Measurements from ENCODE around the gene CCDC158. TPM values are rescaled to one million over a fixed set of nuclear protein-coding genes. Genes with fewer than 3 reads are reported as not detected.
A peak's percentile ranks its signal among the peaks of the same experiment; 100 is the strongest.
"Not testable (repeated sequence)": the region's sequence is repeated elsewhere in the genome, so short reads cannot be mapped to it uniquely, and the experiment has no call there.

The CCDC158 gene
- total RNA-seq, 3 donors from 2014 or later, result 1.3 to 5.4 (median 4.3) TPM

- H3K27ac ChIP-seq, result no peak overlapping the region
- intact Hi-C loops (cut with DNase I; ENCODE audit: low total_unique reads), result no loop called here
- H3K27me3 ChIP-seq, result no peaks in the 10 kb centered on the region
- H3K4me3 ChIP-seq, result no peak overlapping the region
- H3K4me1 ChIP-seq, result no peaks in the 10 kb centered on the region
- no peaks in the 10 kb centered on the region for H3K36me3 ChIP-seq
- no peak for DNase-seq (ENCODE audit: low spot score in 2 of 2)
- H3K9me3 ChIP-seq, result no peaks in the 10 kb centered on the region
- no peak for TF ChIP-seq POLR2A (IDR thresholded peaks at IDR 0.05)
- no peak for TF ChIP-seq CTCF (IDR thresholded peaks at IDR 0.05)
- TF ChIP-seq POLR2AphosphoS5 (IDR thresholded peaks at IDR 0.05), result no peak
Measured at GRCh38 chr4:76282941-76283689, 137.8 kb downstream of the CCDC158 start.

- H3K9me3 ChIP-seq; H3K4me1 ChIP-seq; H3K4me3 ChIP-seq; intact Hi-C loops (cut with DNase I; ENCODE audit: low total_unique reads); DNase-seq (ENCODE audit: low spot score in 2 of 2); H3K36me3 ChIP-seq; H3K27me3 ChIP-seq: not testable (repeated sequence)
- H3K27ac ChIP-seq, result peak overlapping the region in 1 of 2 donors; percentile 23
Measured at GRCh38 chr4:76281594-76281993, 139.3 kb downstream of the CCDC158 start.

- DNase-seq (ENCODE audit: low spot score in 2 of 2), result no peak
- TF ChIP-seq POLR2A (IDR thresholded peaks at IDR 0.05) (no peak), CTCF (IDR thresholded peaks at IDR 0.05) (no peak), POLR2AphosphoS5 (IDR thresholded peaks at IDR 0.05) (no peak)
- Histone ChIP-seq H3K36me3 (no peaks in the 10 kb centered on the region), H3K27me3 (no peaks in the 10 kb centered on the region), H3K4me3 (no peak overlapping the region), H3K27ac (no peak overlapping the region), H3K4me1 (no peaks in the 10 kb centered on the region), H3K9me3 (no peaks in the 10 kb centered on the region)
- intact Hi-C loops (cut with DNase I; ENCODE audit: low total_unique reads), result no loop called here
Measured at GRCh38 chr4:76280488-76281441, 140.2 kb downstream of the CCDC158 start.

GRCh38 chr4:76279462-76279861 is 141.5 kb downstream of the CCDC158 start:
- TF ChIP-seq POLR2A (IDR thresholded peaks at IDR 0.05) (no peak), POLR2AphosphoS5 (IDR thresholded peaks at IDR 0.05) (no peak), CTCF (IDR thresholded peaks at IDR 0.05) (no peak)
- Histone ChIP-seq H3K4me3 (no peak overlapping the region), H3K27me3 (no peaks in the 10 kb centered on the region), H3K9me3 (no peaks in the 10 kb centered on the region), H3K36me3 (no peaks in the 10 kb centered on the region), H3K4me1 (no peaks in the 10 kb centered on the region), H3K27ac (no peak overlapping the region)
- intact Hi-C loops (cut with DNase I; ENCODE audit: low total_unique reads), result no loop called here
- no peak for DNase-seq (ENCODE audit: low spot score in 2 of 2)

- Histone ChIP-seq H3K36me3 (no peaks in the 10 kb centered on the region), H3K27me3 (no peaks in the 10 kb centered on the region), H3K4me3 (no peak overlapping the region), H3K27ac (no peak overlapping the region), H3K9me3 (no peaks in the 10 kb centered on the region), H3K4me1 (no peaks in the 10 kb centered on the region)
- TF ChIP-seq CTCF (IDR thresholded peaks at IDR 0.05), result no peak
- no peak for TF ChIP-seq POLR2AphosphoS5 (IDR thresholded peaks at IDR 0.05)
- no peak for TF ChIP-seq POLR2A (IDR thresholded peaks at IDR 0.05)
- intact Hi-C loops (cut with DNase I; ENCODE audit: low total_unique reads), result no loop called here
- no peak for DNase-seq (ENCODE audit: low spot score in 2 of 2)
Measured at GRCh38 chr4:76278583-76278982, 142.4 kb downstream of the CCDC158 start.

Measured in breast epithelium (tissue), 4 donors.